Right cardiac atrium (tissue), 5 donors: Measurements from ENCODE around the gene MTHFR. TPM values are rescaled to one million over a fixed set of nuclear protein-coding genes. Genes with fewer than 3 reads are reported as not detected.
A peak's percentile ranks its signal among the peaks of the same experiment; 100 is the strongest.

ENCODE experiments used
- ATAC-seq, 2 donors: fragments of 200-7000 bp; cut with Tn5 transposase; one replicate each; pipeline versions ENCODE4 v1.8.0 to v1.9.1; 2020; ENCODE audit warnings: moderate library complexity in 2 of 2, mild to moderate bottlenecking in 1 of 2
- DNase-seq, 3 donors: peaks; one replicate each; pipeline ENCODE4 v3.0.0-alpha.2; 2020
- H3K27ac ChIP-seq: one replicate; pipeline ENCODE4 v1.5.1; 2013; ENCODE audit warnings: mild to moderate bottlenecking, low read length, control low read depth, moderate library complexity
- H3K27me3 ChIP-seq: one replicate; pipeline ENCODE4 v1.6.1; 2013; ENCODE audit not compliant: control insufficient read depth, insufficient read depth
- H3K4me1 ChIP-seq: one replicate; pipeline ENCODE4 v1.6.1; 2013; ENCODE audit warnings: low read length; ENCODE audit not compliant: control insufficient read depth, insufficient read depth
- H3K4me3 ChIP-seq: one replicate; pipeline ENCODE4 v1.5.1; 2013; ENCODE audit warnings: low read length, control low read depth
- H3K9me3 ChIP-seq: one replicate; pipeline ENCODE4 v1.6.1; 2013; ENCODE audit warnings: low read length; ENCODE audit not compliant: control insufficient read depth
- WGBS: extraction: QIAGEN DNeasy Blood & Tissue Kit; methylation state at CpG from one replicate; pipeline ENCODE4 v1.1.7; 2013; 5-methylcytosine and 5-hydroxymethylcytosine counted together
- intact Hi-C, 4 donors: fragments of 100-400 bp; cut with DNase I; formaldehyde crosslinking; loops; one replicate each; pipeline versions ENCODE4 v1.11.0 to v1.14.0; 2022 to 2023
- polyA plus RNA-seq: library from polyadenylated mRNA; stranded (reverse); fragments of 200-250 nt; gene quantifications from one replicate; pipeline ENCODE4 v1.2.3, GENCODE V29; 2013
- total RNA-seq, 4 donors: library from RNA; stranded (reverse); fragmentation: NEBNext Ultra II Directional; extraction: Animal tissue kit (Norgen Biotek cat#: 25700); gene quantifications; one replicate each; pipeline ENCODE4 v1.2.1, GENCODE V29; 2021
- donor health status: healthy with polysubstance abuse.
- donor health status: DM: no; HTN: yes; CAD: no.
- donor health status: DM: no; HTN: no; CAD: no.
- donor health status: DM: no; HTN: yes; CAD: no; lungs with severe emphysema.
- donor health status: DM: yes; HTN: yes; CAD: no.

The MTHFR gene
- total and polyA plus RNA-seq, 5 donors = 36.7 to 75.2 (median 55.6) TPM

DNA sequence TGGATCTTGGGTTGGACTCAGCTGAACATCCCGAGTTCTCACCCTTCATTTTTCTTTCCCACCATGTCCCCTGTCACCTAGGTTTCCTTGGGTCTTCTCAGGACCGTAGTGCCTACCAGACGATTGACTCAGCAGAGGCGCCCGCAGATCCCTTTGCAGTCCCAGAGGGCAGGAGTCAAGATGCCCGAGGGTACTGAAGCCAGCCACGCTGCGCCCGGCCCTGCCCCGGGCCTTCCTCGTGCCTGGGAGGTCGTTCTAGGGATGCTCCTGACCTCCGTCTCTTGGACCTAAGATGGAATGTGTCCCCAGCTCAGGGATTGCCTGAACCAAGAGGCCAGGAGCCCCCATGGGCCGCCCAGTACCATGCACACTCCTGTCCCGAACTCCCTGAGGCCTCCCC is 55.8 kb downstream of the MTHFR start:
- 94% methylated on average over 15 of the region's 15 CpGs for WGBS
- Histone ChIP-seq H3K27ac (no peak overlapping the region), H3K27me3 (no peaks in the 10 kb centered on the region), H3K9me3 (no peaks in the 10 kb centered on the region), H3K4me1 (no peaks in the 10 kb centered on the region), H3K4me3 (no peak overlapping the region)
- no peak for ATAC-seq
- intact Hi-C loops = no loop called here
- peak in 1 of 3 donors; percentile 34 for DNase-seq

DNA sequence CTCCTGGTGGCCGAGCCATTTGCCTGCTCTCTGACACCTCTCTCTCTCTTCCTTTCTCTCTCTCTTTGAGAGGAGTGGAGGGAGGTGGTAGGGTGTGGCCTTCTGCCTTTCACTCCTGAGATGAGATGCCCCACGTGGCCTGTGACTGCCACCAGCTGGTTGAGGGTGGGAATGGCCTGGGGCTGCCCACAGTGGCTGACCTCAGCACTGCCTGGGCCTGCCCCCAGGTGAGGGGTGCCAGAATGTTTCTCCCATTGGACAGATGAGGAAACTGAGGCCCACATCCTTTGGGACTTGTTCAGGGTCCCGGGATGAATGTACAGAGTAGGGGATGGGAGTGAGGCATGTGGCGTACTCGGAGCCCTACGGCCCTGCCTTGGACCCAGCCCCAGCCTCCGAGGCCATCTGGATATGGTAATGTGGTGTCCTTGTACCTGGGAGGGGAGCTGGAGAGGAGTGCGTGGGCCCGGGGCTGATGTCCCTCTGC is 56.5 kb downstream of the MTHFR start:
- 82% methylated on average over 9 of the region's 9 CpGs for WGBS
- intact Hi-C loops = no loop called here
- no peaks in the 10 kb centered on the region for H3K27me3 ChIP-seq
- H3K9me3 ChIP-seq = no peaks in the 10 kb centered on the region
- H3K4me1 ChIP-seq = no peaks in the 10 kb centered on the region
- peak; percentile 46 to 81 (median 74) for DNase-seq
- no peak overlapping the region for H3K4me3 ChIP-seq
- peak; percentile 38 to 74 for ATAC-seq
- H3K27ac ChIP-seq = no peak overlapping the region

DNA sequence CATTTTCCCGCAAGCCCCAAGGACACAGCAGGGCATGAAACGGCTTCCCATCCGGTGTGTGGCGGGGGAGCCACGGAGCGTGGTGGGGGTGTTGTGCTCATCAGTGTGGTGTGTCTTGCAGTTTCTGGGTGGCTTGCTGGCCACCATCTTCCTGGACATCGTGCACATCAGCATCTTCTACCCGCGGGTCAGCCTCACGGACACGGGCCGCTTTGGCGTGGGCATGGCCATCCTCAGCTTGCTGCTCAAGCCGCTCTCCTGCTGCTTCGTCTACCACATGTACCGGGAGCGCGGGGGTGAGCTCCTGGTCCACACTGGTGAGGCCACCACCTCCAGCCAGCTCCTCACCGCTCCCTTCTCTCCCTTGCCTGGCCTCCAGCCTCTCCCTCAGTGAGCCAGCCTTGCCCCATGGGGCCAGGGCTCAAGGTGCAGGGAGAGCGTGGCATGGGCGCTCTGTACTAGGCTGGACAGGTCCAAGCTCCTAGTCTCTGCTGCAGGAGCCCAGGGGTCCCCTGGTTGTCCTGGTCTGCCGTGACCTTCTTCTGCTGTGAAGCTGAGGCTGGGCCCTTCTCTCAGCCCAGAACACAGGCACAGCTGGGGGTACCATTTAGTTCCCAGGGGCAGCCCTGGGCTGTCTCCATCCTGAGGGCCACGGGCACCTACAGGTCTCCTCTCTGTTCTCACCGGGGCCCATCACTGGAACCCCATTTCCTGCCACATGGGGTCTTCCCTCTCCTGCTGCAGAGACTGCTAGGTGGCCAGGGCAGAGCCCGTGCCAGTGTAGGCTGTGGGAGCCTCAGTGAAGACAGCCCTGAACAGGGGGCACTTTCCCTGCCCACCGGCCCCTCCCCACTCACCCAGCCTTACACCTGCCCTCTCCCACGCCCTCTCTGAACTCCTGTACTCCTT is 57.2 kb downstream of the MTHFR start:
- H3K9me3 ChIP-seq = no peaks in the 10 kb centered on the region
- intact Hi-C loops = no loop called here
- H3K4me3 ChIP-seq = no peak overlapping the region
- 95% methylated on average over 27 of the region's 27 CpGs for WGBS
- DNase-seq (peak in 1 of 3 donors; percentile 46), ATAC-seq (peak in 1 of 2 donors; percentile 2)
- H3K4me1 ChIP-seq = no peaks in the 10 kb centered on the region
- no peaks in the 10 kb centered on the region for H3K27me3 ChIP-seq
- H3K27ac ChIP-seq = no peak overlapping the region

DNA sequence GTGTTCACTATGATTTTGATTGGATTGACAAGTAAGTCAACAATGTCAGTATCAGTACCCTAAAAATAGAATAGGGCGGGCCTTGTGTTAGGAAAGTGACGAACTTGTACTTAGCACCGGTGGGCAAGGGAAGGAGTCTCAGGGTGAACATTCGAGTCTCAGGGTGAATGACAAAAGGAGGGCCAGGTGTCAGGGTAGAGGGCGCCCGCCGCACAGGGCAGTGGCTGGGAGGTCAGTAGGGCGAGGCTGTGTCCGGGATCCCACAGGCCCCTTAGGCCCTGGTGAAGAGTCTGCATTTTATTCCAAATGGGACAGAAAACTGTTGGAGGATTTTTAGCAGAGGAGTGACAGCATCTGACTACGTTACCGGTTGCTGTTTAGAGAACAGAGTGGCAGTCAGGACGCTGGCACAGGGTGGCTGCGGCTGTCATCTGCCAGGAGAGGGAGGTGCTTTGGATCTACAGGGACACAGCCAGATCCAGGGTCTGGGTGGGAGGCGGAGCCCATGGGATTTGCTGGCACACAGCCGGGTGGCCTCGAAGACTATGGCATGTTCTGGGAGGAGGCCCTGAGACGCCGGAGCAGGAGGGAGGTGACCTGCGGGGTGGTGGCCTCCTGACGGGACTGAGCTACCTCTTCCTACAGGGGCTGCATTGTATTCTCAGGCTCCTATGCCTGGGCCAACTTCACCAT is 58.8 kb downstream of the MTHFR start:
- Histone ChIP-seq H3K9me3 (no peaks in the 10 kb centered on the region), H3K4me3 (no peak overlapping the region), H3K27ac (peak overlapping the region; percentile 32), H3K4me1 (no peaks in the 10 kb centered on the region), H3K27me3 (no peaks in the 10 kb centered on the region)
- ATAC-seq (peak; percentile 43 to 59), DNase-seq (peak in 2 of 3 donors; percentile 73 to 76)
- WGBS = 69% methylated on average over 20 of the region's 20 CpGs
- intact Hi-C loops = no loop called here

DNA sequence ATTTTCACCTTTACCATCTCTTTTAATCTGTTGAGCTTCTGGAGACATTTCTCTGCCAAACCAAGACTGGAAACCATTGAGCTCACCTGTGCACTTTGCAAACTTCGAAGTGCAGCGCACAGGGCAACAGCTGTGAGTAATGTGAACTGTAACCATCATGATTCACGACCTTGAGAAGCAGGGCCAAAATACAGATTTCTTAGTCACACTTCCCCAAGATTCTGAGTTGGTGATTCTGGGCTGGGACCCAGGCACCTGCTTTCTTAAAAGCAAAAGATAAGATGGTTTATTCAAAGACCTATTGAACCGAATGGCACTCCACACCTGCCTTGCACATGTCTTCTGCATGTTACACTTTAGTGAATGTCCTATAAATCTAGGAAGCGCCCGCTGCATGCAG is 59.7 kb downstream of the MTHFR start:
- Histone ChIP-seq H3K27ac (no peak overlapping the region), H3K27me3 (no peaks in the 10 kb centered on the region), H3K4me3 (no peak overlapping the region), H3K9me3 (no peaks in the 10 kb centered on the region), H3K4me1 (no peaks in the 10 kb centered on the region)
- ATAC-seq (no peak), DNase-seq (no peak)
- WGBS = 90% methylated on average over 6 of the region's 6 CpGs
- intact Hi-C loops = no loop called here

DNA sequence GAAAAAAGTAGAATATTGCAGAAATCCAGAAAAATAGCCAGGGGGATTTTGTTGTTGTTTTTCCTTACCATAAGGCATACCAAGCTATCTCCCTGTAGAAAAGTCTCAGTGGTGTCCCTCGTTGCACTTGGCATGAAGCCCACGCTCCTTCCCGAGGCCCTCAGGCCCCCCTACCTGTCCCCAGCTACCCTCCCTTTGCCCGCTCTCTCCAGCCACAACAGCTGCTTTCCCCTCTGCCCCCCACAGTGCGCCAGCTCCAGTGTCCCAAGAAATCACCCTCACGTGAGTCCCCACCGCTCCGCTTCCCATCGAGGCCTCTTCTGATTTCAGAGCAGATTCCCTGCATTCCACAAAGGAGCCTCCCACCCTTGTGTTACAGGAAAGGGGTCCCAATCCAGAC is 61.5 kb downstream of the MTHFR start:
- DNase-seq = peak in 1 of 3 donors; percentile 21
- 79% methylated on average over 9 of the region's 9 CpGs for whole genome bisulfite sequencing

DNA sequence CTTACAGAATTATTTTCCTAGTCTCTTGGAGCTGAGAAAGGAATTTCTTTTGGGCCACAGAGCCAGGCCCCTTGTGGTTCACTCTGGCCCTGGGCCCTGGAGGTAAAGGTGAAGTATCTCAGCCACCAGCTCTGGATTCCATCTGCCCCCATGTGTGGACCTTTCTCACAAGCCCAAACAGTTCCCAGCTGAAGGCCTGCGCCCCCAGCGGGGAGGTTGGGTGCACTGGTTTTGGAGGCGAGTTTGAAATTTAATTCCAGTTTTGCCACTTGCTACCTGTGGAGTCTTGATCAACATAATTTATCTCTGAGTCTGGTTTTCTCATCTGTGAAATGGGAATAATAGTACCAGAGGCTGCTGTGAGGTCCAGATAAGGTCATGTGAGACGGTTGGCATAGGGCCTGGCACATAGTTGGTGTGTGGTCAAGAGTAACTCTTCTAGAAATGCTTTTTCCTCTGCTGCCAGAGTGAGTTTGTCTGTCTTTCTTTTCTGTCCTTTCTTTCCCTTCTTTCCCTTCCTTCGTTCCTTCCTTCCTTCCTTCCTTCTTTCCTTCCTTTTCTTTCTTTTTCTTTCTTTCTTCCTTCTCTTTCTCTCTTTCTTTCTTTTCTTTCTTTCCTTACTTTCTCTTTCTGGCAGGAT is 63.7 kb downstream of the MTHFR start:
- Histone ChIP-seq H3K27me3 (no peaks in the 10 kb centered on the region), H3K4me1 (peaks cover 4% of the 10 kb centered on the region), H3K27ac (no peak overlapping the region), H3K4me3 (no peak overlapping the region), H3K9me3 (no peaks in the 10 kb centered on the region)
- peak in 1 of 3 donors; percentile 23 for DNase-seq
- 87% methylated on average over 5 of the region's 5 CpGs for WGBS
- ATAC-seq = no peak
- intact Hi-C loops = no loop called here

More for the DNA sequence above, 61.5 kb downstream of the MTHFR start:
- no peaks in the 10 kb centered on the region for H3K9me3 ChIP-seq
- no peaks in the 10 kb centered on the region for H3K27me3 ChIP-seq
- ATAC-seq = no peak
- H3K4me1 ChIP-seq = no peaks in the 10 kb centered on the region
- H3K4me3 ChIP-seq = no peak overlapping the region
- no peak overlapping the region for H3K27ac ChIP-seq
- intact Hi-C loops = no loop called here

DNA sequence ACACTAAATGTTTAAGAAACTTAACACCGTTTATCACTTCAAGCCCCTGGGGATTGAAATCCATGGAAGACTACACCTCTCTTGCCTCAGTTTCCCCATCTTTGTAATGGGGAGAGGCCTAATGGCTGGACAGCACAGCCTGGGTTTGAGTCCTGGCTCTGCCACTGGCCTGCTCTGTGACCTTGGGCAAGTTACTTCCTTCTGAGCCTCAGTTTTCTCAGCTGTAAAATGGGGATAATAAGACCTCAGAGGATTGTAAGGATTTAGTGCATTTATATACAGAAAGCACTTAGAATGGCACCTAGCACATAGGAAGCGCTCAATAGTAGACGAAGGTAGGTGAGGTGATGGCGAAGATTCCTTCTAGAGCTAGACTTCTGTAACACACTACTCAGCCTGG is 64.3 kb downstream of the MTHFR start:
- Histone ChIP-seq H3K4me1 (peaks cover 4% of the 10 kb centered on the region), H3K9me3 (no peaks in the 10 kb centered on the region), H3K27me3 (no peaks in the 10 kb centered on the region), H3K4me3 (no peak overlapping the region), H3K27ac (no peak overlapping the region)
- WGBS = 92% methylated on average over 4 of the region's 4 CpGs
- intact Hi-C loops = no loop called here
- no peak for ATAC-seq
- DNase-seq = no peak

DNA sequence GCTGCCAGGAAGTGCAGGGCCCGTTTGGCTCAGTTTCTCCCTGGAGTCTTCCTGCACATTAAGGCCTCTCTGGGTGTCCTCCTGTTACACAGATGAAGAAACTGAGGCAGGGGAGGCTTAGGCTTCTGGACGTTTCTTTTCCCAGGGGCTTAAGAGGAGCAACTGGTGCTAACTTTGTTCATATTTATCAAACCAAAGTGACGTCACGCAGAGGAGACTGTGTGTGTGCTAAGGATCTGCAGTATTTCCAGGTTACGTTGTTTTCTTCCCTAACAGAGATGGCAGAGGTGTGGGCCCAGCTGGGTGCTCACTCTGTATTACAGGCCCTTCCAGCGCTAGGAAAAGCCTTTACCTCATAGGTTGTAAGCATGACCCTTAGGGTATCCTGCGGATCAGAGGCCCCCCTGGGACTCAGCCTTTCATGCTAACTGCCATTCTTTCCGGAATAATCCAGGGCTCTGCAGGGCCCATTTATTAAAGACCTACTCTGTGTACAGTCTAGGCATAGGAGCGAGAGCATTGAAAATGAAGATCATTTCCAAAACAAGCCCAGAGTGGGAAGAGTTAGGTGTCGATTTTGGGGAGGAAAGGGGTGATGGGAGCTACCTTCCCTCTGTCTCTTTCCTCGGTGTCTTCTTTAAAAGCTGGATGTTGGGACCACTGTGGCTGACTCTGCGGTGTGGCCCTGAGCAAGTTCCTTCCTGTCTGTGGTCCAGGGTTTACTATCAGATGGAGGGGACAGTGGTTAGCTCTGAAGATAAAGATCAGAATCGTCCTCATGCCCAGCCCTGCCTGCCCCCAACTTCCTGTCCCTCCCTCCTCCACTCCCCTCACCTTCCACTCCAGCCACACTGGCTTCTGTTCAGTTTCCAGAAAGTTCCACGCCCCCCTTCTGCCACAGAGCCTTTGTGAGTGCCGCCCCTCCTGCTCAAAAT is 65.2 kb downstream of the MTHFR start:
- 59% methylated on average over 15 of the region's 15 CpGs for WGBS
- intact Hi-C loops = no loop called here
- H3K4me1 ChIP-seq = peaks cover 4% of the 10 kb centered on the region
- ATAC-seq (no peak), DNase-seq (peak in 1 of 3 donors; percentile 14)
- no peaks in the 10 kb centered on the region for H3K9me3 ChIP-seq
- no peak overlapping the region for H3K27ac ChIP-seq
- no peak overlapping the region for H3K4me3 ChIP-seq
- H3K27me3 ChIP-seq = no peaks in the 10 kb centered on the region

DNA sequence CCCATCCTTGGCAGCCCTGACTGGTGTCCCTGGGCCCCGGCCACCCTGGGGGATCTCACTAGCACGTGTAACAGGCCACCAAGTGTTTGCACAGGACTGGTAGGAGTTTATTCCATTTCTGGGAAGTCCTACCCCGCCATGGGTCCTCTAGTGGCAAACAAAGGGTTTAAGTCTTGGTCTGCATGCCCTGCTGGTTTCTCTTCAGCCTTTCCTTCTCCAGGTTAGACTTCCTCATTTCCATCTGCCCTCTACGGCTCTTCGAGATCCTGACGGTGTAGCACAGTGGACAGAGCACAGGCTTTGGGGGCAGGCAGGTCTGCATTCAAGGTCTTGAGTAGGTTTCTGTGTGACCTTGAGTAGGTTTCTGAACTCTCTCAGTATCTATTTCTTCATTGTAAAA is 67.0 kb downstream of the MTHFR start:
- intact Hi-C loops = no loop called here
- peaks cover 4% of the 10 kb centered on the region for H3K4me1 ChIP-seq
- H3K4me3 ChIP-seq = no peak overlapping the region
- ATAC-seq (no peak), DNase-seq (peak in 1 of 3 donors; percentile 46)
- H3K27me3 ChIP-seq = no peaks in the 10 kb centered on the region
- no peaks in the 10 kb centered on the region for H3K9me3 ChIP-seq
- H3K27ac ChIP-seq = no peak overlapping the region
- WGBS = 85% methylated on average over 6 of the region's 6 CpGs
